Right renal cortex interstitium (tissue), 3 donors: Measurements from ENCODE around the gene CABYR. TPM values are rescaled to one million over a fixed set of nuclear protein-coding genes. Genes with fewer than 3 reads are reported as not detected.

Source experiments
- DNase-seq, 3 donors: peaks; one replicate each; pipeline ENCODE4 v3.0.0-alpha.2; 2013; ENCODE audit warnings: low read depth in 3 of 3, low spot score in 2 of 3
- polyA plus RNA-seq, 3 donors: library from polyadenylated mRNA; unstranded; fragments of 120-200 nt; gene quantifications; one replicate each; pipeline ENCODE4 v1.2.1, GENCODE V29; 2013; ENCODE audit not compliant: insufficient read length in 3 of 3

The CABYR gene
- polyA plus RNA-seq: 1 to 10 TPM; 4.4 to 8.4 (median 4.5) TPM

GRCh38 chr18:24138789-24139616 lies at the start of gene CABYR:
CABYR (plus strand) TSS chr18:24139062; CDS start chr18:24143115, 4,053 bp downstream.
- peak; percentile 54 to 67 (median 65) for DNase-seq

GRCh38 chr18:24089076-24089475 lies 49.8 kb upstream of the CABYR start:
- no peak for DNase-seq

- DNase-seq: no peak
These were observed 49.1 kb upstream of the CABYR start for GRCh38 chr18:24089515-24090337.

GRCh38 chr18:24090876-24091275 lies 48.0 kb upstream of the CABYR start:
- no peak for DNase-seq

GRCh38 chr18:24094561-24094960 lies 44.3 kb upstream of the CABYR start:
- DNase-seq: no peak

- no peak for DNase-seq
These were observed 42.9 kb upstream of the CABYR start for GRCh38 chr18:24095976-24096375.

- no peak for DNase-seq
These were observed 35.4 kb upstream of the CABYR start for GRCh38 chr18:24103320-24104021.

GRCh38 chr18:24104486-24104885 lies 34.4 kb upstream of the CABYR start:
- DNase-seq: no peak

- DNase-seq: no peak
These were observed 30.2 kb upstream of the CABYR start for GRCh38 chr18:24108641-24109040.

- DNase-seq: no peak
These were observed 26.9 kb upstream of the CABYR start for GRCh38 chr18:24111936-24112335.

- DNase-seq: no peak
These were observed 26.4 kb upstream of the CABYR start for GRCh38 chr18:24112464-24112863.

GRCh38 chr18:24112874-24113615 lies 25.8 kb upstream of the CABYR start:
- DNase-seq: no peak

GRCh38 chr18:24114924-24115549 lies 23.8 kb upstream of the CABYR start:
- DNase-seq: no peak

GRCh38 chr18:24115628-24116027 lies 23.2 kb upstream of the CABYR start:
- no peak for DNase-seq

- peak; percentile 50 to 65 (median 56) for DNase-seq
These were observed 19.9 kb upstream of the CABYR start for GRCh38 chr18:24118750-24119577.

GRCh38 chr18:24120676-24121075 lies 18.2 kb upstream of the CABYR start:
- DNase-seq: no peak

- DNase-seq: no peak
These were observed 17.2 kb upstream of the CABYR start for GRCh38 chr18:24121625-24122024.

GRCh38 chr18:24126155-24126961 lies 12.5 kb upstream of the CABYR start:
- no peak for DNase-seq
